ENCODE measurements around the gene RNF38. TPM values are rescaled to one million over a fixed set of nuclear protein-coding genes. Genes with fewer than 3 reads are reported as not detected.

The RNF38 gene
- total RNA-seq, 1 donor, result 14.7 TPM

- no peak for TF ChIP-seq CTCF (IDR thresholded peaks at IDR 0.05; ENCODE audit: insufficient read depth, low read depth, low read length)
- no peak for DNase-seq (ENCODE audit: low read depth)
- no peak overlapping the region for H3K4me3 ChIP-seq (ENCODE audit: low read depth, low read length)
These were observed 41.9 kb upstream of the RNF38 start for GRCh38 chr9:36441966-36442365.

- H3K4me3 ChIP-seq (ENCODE audit: low read depth, low read length), result no peak overlapping the region
- TF ChIP-seq CTCF (IDR thresholded peaks at IDR 0.05; ENCODE audit: insufficient read depth, low read depth, low read length), result no peak
- no peak for DNase-seq (ENCODE audit: low read depth)
These were observed 38.6 kb upstream of the RNF38 start for GRCh38 chr9:36438536-36439236.

GRCh38 chr9:36437790-36438189 is 37.7 kb upstream of the RNF38 start:
- no peak for TF ChIP-seq CTCF (IDR thresholded peaks at IDR 0.05; ENCODE audit: insufficient read depth, low read depth, low read length)
- peak; percentile 33 for DNase-seq (ENCODE audit: low read depth)
- H3K4me3 ChIP-seq (ENCODE audit: low read depth, low read length), result no peak overlapping the region

- no peak for TF ChIP-seq CTCF (IDR thresholded peaks at IDR 0.05; ENCODE audit: insufficient read depth, low read depth, low read length)
- no peak for DNase-seq (ENCODE audit: low read depth)
- no peak overlapping the region for H3K4me3 ChIP-seq (ENCODE audit: low read depth, low read length)
These were observed 36.8 kb upstream of the RNF38 start for GRCh38 chr9:36436909-36437308.

- no peak overlapping the region for H3K4me3 ChIP-seq (ENCODE audit: low read depth, low read length)
- DNase-seq (ENCODE audit: low read depth), result no peak
- TF ChIP-seq CTCF (IDR thresholded peaks at IDR 0.05; ENCODE audit: insufficient read depth, low read depth, low read length), result no peak
These were observed 33.3 kb upstream of the RNF38 start for GRCh38 chr9:36433386-36433785.

- no peak overlapping the region for H3K4me3 ChIP-seq (ENCODE audit: low read depth, low read length)
- TF ChIP-seq CTCF (IDR thresholded peaks at IDR 0.05; ENCODE audit: insufficient read depth, low read depth, low read length), result no peak
- DNase-seq (ENCODE audit: low read depth), result no peak
These were observed 31.0 kb upstream of the RNF38 start for GRCh38 chr9:36431078-36431477.

GRCh38 chr9:36426945-36427344 is 26.9 kb upstream of the RNF38 start:
- DNase-seq (ENCODE audit: low read depth), result peak; percentile 45
- no peak for TF ChIP-seq CTCF (IDR thresholded peaks at IDR 0.05; ENCODE audit: insufficient read depth, low read depth, low read length)
- H3K4me3 ChIP-seq (ENCODE audit: low read depth, low read length), result no peak overlapping the region
